ENCODE results near the gene TTL.

GRCh38 chr2:112465382-112465781, 16.6 kb upstream of the TTL start:
- TF ChIP-seq, protein P1, sequence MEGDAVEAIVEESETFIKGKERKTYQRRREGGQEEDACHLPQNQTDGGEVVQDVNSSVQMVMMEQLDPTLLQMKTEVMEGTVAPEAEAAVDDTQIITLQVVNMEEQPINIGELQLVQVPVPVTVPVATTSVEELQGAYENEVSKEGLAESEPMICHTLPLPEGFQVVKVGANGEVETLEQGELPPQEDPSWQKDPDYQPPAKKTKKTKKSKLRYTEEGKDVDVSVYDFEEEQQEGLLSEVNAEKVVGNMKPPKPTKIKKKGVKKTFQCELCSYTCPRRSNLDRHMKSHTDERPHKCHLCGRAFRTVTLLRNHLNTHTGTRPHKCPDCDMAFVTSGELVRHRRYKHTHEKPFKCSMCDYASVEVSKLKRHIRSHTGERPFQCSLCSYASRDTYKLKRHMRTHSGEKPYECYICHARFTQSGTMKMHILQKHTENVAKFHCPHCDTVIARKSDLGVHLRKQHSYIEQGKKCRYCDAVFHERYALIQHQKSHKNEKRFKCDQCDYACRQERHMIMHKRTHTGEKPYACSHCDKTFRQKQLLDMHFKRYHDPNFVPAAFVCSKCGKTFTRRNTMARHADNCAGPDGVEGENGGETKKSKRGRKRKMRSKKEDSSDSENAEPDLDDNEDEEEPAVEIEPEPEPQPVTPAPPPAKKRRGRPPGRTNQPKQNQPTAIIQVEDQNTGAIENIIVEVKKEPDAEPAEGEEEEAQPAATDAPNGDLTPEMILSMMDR (IDR thresholded peaks at IDR 0.05; ENCODE audit: low read depth, low read length, missing input control) = no peak
- TF ChIP-seq YY1 (IDR thresholded peaks at IDR 0.05) = no peak
- no peak for TF ChIP-seq MAX (IDR thresholded peaks at IDR 0.05)
- TF ChIP-seq ZBTB33 (IDR thresholded peaks at IDR 0.05) = no peak
- TF ChIP-seq, protein P2, sequence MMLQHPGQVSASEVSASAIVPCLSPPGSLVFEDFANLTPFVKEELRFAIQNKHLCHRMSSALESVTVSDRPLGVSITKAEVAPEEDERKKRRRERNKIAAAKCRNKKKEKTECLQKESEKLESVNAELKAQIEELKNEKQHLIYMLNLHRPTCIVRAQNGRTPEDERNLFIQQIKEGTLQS (IDR thresholded peaks at IDR 0.05) = no peak
- TF ChIP-seq, protein P3, sequence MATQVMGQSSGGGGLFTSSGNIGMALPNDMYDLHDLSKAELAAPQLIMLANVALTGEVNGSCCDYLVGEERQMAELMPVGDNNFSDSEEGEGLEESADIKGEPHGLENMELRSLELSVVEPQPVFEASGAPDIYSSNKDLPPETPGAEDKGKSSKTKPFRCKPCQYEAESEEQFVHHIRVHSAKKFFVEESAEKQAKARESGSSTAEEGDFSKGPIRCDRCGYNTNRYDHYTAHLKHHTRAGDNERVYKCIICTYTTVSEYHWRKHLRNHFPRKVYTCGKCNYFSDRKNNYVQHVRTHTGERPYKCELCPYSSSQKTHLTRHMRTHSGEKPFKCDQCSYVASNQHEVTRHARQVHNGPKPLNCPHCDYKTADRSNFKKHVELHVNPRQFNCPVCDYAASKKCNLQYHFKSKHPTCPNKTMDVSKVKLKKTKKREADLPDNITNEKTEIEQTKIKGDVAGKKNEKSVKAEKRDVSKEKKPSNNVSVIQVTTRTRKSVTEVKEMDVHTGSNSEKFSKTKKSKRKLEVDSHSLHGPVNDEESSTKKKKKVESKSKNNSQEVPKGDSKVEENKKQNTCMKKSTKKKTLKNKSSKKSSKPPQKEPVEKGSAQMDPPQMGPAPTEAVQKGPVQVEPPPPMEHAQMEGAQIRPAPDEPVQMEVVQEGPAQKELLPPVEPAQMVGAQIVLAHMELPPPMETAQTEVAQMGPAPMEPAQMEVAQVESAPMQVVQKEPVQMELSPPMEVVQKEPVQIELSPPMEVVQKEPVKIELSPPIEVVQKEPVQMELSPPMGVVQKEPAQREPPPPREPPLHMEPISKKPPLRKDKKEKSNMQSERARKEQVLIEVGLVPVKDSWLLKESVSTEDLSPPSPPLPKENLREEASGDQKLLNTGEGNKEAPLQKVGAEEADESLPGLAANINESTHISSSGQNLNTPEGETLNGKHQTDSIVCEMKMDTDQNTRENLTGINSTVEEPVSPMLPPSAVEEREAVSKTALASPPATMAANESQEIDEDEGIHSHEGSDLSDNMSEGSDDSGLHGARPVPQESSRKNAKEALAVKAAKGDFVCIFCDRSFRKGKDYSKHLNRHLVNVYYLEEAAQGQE (IDR thresholded peaks at IDR 0.05) = no peak
- no peak for TF ChIP-seq TAF1 (conservative IDR thresholded peaks at IDR 0.05)
- no peak for TF ChIP-seq RXRA (IDR thresholded peaks at IDR 0.05)
